ENCODE measurements around the gene MYO5B. TPM values are rescaled to one million over a fixed set of nuclear protein-coding genes. Genes with fewer than 3 reads are reported as not detected.
A peak's percentile ranks its signal among the peaks of the same experiment; 100 is the strongest.
"Not testable (repeated sequence)": the region's sequence is repeated elsewhere in the genome, so short reads cannot be mapped to it uniquely, and the experiment has no call there.

Gene MYO5B
- total RNA-seq, 4 donors from 2014 or later = 6.3 to 35.2 (median 10.2) TPM

GRCh38 chr18:49839012-49839411, 355.9 kb downstream of the MYO5B start:
- Histone ChIP-seq H3K27ac (no peak overlapping the region), H3K4me1 (no peaks in the 10 kb centered on the region), H3K36me3 (no peaks in the 10 kb centered on the region), H3K4me3 (no peak overlapping the region), H3K9me3 (no peaks in the 10 kb centered on the region), H3K27me3 (no peaks in the 10 kb centered on the region)
- 97 to 98% methylated on average over 8 of the region's 8 CpGs for WGBS, 2 donors
- no peak for DNase-seq (ENCODE audit: low spot score in 2 of 2)
- no peak for TF ChIP-seq POLR2A (IDR thresholded peaks at IDR 0.05)

GRCh38 chr18:49838381-49838780, 356.6 kb downstream of the MYO5B start:
- H3K9me3 ChIP-seq = no peaks in the 10 kb centered on the region
- DNase-seq (ENCODE audit: low spot score in 2 of 2) = no peak
- no peak overlapping the region for H3K27ac ChIP-seq
- H3K4me1 ChIP-seq = no peaks in the 10 kb centered on the region
- TF ChIP-seq POLR2A (IDR thresholded peaks at IDR 0.05) (no peak), EP300 (IDR thresholded peaks at IDR 0.05) (no peak)
- TF ChIP-seq, protein P1, sequence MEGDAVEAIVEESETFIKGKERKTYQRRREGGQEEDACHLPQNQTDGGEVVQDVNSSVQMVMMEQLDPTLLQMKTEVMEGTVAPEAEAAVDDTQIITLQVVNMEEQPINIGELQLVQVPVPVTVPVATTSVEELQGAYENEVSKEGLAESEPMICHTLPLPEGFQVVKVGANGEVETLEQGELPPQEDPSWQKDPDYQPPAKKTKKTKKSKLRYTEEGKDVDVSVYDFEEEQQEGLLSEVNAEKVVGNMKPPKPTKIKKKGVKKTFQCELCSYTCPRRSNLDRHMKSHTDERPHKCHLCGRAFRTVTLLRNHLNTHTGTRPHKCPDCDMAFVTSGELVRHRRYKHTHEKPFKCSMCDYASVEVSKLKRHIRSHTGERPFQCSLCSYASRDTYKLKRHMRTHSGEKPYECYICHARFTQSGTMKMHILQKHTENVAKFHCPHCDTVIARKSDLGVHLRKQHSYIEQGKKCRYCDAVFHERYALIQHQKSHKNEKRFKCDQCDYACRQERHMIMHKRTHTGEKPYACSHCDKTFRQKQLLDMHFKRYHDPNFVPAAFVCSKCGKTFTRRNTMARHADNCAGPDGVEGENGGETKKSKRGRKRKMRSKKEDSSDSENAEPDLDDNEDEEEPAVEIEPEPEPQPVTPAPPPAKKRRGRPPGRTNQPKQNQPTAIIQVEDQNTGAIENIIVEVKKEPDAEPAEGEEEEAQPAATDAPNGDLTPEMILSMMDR (IDR thresholded peaks at IDR 0.05) = no peak
- H3K4me3 ChIP-seq = no peak overlapping the region
- no peaks in the 10 kb centered on the region for H3K27me3 ChIP-seq
- H3K36me3 ChIP-seq = no peaks in the 10 kb centered on the region
- WGBS, 2 donors = 96 to 97% methylated on average over 4 of the region's 4 CpGs

DNA sequence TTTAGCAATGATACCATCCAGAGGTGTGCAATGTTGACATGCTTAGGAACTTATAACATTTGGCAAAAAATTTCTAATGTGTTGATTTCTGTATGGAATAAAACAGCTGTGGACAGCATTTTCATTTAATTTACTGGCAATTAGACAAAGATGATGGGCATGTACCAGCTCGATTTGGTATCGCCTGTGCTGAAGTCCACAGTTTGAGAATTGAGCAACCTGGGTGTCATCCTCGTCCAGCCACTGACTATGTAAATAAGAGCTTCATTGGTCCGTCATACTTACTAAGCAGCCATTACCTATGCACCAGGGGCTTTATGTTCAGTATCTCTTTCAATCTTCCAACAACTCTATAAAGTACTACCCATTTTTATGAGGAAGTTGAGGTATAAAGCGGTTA, 357.1 kb downstream of the MYO5B start:
- H3K4me3 ChIP-seq = no peak overlapping the region
- H3K36me3 ChIP-seq = no peaks in the 10 kb centered on the region
- TF ChIP-seq, protein P1 (IDR thresholded peaks at IDR 0.05) = no peak
- TF ChIP-seq POLR2A (IDR thresholded peaks at IDR 0.05) (no peak), EP300 (IDR thresholded peaks at IDR 0.05) (no peak)
- no peak overlapping the region for H3K27ac ChIP-seq
- WGBS, 2 donors = 82 to 94% methylated on average over 5 of the region's 5 CpGs
- no peaks in the 10 kb centered on the region for H3K27me3 ChIP-seq
- DNase-seq (ENCODE audit: low spot score in 2 of 2) = no peak
- H3K4me1 ChIP-seq = no peaks in the 10 kb centered on the region
- no peaks in the 10 kb centered on the region for H3K9me3 ChIP-seq

GRCh38 chr18:49837316-49837835, 357.6 kb downstream of the MYO5B start:
- not testable (repeated sequence) for H3K27ac ChIP-seq, H3K27me3 ChIP-seq, H3K36me3 ChIP-seq, H3K9me3 ChIP-seq, H3K4me1 ChIP-seq, H3K4me3 ChIP-seq
- DNase-seq (ENCODE audit: low spot score in 2 of 2) = peak in 1 of 2 donors; percentile 2
- 96% methylated on average over 9 of the region's 9 CpGs for WGBS, 2 donors

DNA sequence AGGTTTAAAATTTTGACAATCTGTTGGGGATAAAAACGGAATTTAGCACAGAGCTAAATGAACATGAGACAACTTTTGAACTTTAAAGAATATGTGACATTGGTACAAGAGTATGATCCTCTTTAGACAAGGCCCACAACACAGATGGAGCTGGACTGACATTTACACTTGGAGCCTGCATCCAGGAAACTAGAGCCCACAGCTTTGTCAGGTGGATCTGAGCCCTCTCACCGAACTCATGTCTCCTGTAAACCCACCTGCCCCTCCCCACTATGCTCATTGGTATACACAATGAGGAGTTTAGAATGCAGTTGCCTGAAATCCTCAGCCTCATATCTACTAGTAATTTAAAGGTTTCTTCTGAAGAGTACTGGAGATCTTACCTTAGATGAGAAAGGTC, 359.5 kb downstream of the MYO5B start:
- WGBS, 2 donors = 90% methylated on average over 2 of the region's 2 CpGs
- TF ChIP-seq EP300 (IDR thresholded peaks at IDR 0.05) (no peak), POLR2A (IDR thresholded peaks at IDR 0.05) (no peak)
- TF ChIP-seq, protein P1 (IDR thresholded peaks at IDR 0.05) = no peak
- no peak for DNase-seq (ENCODE audit: low spot score in 2 of 2)
- Histone ChIP-seq H3K27ac (no peak overlapping the region), H3K4me1 (no peaks in the 10 kb centered on the region), H3K9me3 (peaks cover 0 to 5% (median under 1%) of the 10 kb centered on the region in 4 donors), H3K36me3 (no peaks in the 10 kb centered on the region), H3K4me3 (no peak overlapping the region), H3K27me3 (no peaks in the 10 kb centered on the region)

- DNase-seq (ENCODE audit: low spot score in 2 of 2) = no peak
- TF ChIP-seq POLR2A (IDR thresholded peaks at IDR 0.05) = no peak
- TF ChIP-seq, protein P1 (IDR thresholded peaks at IDR 0.05) = no peak
- no peak for TF ChIP-seq EP300 (IDR thresholded peaks at IDR 0.05)
- H3K4me3 ChIP-seq = no peak overlapping the region
- WGBS, 2 donors = 92 to 93% methylated on average over 3 of the region's 3 CpGs
- no peaks in the 10 kb centered on the region for H3K36me3 ChIP-seq
- H3K27ac ChIP-seq = no peak overlapping the region
- no peaks in the 10 kb centered on the region for H3K4me1 ChIP-seq
- peaks cover 0 to 8% (median 3%) of the 10 kb centered on the region in 4 donors for H3K9me3 ChIP-seq
- H3K27me3 ChIP-seq = no peaks in the 10 kb centered on the region
Measured at GRCh38 chr18:49834258-49834657, 360.7 kb downstream of the MYO5B start.
